ENCODE measurements around the gene SBNO2.

The SBNO2 gene

DNA sequence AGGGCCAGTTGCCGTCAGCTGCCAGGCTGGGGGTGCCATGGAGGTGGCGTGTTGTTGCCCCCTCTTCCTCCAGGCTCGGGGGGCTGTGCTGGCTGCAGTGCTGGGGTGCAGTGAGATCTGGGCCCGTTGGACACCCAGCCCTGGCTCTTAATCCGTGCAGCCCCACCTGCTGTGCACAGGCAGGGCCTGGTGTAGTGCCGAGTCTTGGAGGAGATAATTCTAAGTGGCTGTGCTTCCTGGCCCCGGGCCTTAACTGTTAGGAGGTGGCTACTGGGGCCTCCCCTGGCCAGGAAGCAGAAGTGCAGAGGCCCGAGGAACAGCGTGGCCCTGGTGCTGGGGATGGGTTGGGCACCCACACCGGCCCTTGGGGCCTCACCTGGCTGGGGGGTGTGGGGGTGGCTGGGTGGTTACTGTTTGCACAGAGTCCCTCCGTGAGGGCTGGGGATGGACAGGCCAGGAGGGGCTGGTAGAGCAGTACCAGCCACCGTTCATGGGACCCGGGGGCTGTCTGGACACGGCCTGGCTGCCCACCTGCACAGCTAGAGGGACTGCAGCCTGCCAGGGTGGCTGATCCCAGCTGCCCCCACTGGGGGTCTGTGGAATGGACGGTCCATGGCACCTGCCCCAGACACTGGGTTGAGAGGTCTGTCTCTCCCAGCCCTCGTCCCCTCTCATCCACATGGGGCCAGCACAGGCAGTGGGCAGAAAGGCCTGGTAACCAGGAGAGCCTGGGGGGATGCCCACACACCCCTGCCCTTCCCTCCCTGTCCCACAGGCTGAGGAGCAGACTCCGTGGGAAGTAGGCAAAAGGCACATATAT, 67.0 kb downstream of the SBNO2 start:
- DNase-seq (ENCODE audit: low read depth in 2 of 2): no peak

DNA sequence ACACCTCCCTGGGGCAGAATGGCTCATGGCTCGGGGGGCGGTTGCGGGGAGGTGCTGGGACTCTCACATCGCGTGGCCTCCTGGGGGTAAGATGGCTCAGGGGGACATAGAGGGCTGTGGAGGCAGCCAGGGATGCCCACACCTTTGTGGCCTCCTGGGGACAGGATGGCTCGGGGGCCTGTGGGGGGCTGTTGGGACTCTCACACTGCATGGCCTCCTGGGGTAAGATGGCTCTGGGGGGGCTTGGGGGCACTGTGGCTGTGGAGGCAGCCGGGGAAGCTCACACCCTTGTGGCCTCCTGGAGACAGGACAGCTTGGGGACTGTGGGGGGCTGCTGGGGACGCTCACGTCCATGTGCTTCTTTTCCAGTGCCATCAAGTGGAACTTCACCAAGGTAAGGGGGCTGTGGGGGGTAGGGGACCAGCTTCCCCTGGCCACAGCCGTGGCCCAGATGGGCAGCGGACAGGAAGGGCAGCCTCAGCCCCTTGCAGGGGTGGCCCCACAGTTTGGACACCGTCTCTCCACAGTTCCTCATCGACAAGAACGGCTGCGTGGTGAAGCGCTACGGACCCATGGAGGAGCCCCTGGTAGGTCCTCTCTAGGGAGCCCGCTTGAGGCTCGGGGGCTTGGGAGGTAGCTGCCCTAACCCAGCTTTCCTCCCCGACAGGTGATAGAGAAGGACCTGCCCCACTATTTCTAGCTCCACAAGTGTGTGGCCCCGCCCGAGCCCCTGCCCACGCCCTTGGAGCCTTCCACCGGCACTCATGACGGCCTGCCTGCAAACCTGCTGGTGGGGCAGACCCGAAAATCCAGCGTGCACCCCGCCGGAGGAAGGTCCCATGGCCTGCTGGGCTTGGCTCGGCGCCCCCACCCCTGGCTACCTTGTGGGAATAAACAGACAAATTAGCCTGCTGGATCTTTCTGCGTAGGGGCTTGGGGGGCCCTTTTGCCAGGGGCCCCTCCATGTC, 67.9 kb downstream of the SBNO2 start:
- no peak for DNase-seq (ENCODE audit: low read depth in 2 of 2)

DNA sequence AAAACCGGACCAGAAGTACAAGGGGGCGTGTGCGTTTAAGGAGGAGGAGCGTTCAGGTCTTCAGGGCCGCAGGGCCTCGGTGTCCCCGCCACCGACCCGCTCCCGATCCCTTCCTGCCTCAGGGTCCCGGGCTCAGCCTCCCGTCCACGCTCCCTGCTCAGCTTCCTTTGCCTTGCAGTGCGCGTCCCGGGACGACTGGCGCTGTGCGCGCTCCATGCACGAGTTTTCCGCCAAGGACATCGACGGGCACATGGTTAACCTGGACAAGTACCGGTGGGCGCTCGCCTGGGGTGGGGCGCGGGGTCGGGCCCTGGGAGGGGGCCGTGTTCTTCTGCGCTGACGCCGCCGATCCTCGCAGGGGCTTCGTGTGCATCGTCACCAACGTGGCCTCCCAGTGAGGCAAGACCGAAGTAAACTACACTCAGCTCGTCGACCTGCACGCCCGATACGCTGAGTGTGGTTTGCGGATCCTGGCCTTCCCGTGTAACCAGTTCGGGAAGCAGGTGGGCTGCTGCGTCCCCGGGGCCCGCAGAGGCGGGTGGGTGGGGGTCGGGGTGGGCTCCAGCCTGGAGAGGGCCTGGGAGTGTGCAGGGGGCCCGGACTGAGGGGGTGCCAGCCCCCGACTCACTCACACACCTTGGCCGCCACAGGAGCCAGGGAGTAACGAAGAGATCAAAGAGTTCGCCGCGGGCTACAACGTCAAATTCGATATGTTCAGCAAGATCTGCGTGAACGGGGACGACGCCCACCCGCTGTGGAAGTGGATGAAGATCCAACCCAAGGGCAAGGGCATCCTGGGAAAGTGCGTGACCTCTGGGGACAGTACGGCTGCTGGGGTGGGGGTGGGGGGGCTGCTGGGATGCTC, 68.8 kb downstream of the SBNO2 start:
- DNase-seq (ENCODE audit: low read depth in 2 of 2): no peak

DNA sequence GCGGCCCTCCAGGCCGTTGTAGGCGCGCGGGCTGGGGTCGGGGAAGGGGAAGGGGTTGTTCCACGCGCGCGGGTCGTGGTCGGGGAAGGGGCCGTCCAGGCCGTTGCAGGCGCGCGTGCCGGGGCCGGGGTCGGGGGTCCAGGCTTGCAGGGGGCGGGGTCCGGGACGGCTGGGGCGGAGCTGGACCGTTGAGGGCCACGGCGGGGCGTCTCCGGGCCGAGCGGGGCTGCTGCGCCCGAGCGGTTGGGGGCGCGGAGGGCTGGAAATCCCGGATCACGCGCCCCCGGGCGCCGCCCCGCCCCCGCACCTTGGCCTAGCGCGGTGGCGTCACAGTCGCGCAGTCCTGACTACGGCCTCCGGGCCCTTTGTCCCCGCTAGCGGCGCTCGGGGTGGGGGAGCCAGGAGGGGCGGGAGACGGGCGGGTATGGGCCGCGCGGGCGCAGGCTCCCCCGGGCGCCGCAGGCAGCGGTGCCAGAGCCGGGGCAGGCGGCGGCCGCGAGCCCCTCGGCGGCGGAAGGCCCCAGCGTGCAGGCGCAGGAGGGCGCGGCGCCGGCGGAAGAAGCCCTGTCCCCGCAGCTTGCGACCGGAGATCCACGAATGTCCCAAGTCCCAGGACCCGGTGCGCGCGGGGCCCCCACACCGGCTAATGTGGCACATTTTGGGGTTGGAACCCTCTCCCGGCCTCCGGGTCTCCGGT, 69.6 kb downstream of the SBNO2 start:
- DNase-seq (ENCODE audit: low read depth in 2 of 2): peak; percentile 67 to 77

DNA sequence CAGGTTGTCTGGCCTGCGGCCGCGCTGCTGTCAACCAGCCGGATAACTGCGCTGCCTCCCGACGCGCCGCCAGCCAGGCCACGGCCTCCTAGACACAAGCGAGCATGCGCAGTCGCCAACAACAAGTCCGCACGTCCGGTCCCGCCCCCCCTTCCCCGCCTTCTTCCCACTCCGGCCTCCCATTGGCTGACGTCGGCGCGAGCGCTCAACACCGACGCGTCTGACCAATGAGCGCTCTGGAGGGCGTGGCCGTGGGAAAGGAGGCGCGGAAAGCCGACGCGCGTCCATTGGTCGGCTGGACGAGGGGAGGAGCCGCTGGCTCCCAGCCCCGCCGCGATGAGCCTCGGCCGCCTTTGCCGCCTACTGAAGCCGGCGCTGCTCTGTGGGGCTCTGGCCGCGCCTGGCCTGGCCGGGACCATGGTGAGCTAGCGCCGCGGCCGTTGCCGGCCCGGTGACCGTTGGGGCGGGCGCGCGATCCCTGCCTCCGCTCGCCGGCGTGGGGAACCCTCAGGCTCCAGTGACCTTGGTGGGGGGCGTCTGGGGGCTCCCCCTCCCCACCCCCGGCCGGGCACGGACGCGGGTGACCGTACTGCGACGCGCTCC, 70.3 kb downstream of the SBNO2 start, which contains the start of gene GPX4:
TSS of gene GPX4 (plus strand) at position 287 of the 603 bp plus-strand sequence. CDS start at position 337, 50 bp downstream.
- peak; percentile 96 to 97 for DNase-seq (ENCODE audit: low read depth in 2 of 2)

DNA sequence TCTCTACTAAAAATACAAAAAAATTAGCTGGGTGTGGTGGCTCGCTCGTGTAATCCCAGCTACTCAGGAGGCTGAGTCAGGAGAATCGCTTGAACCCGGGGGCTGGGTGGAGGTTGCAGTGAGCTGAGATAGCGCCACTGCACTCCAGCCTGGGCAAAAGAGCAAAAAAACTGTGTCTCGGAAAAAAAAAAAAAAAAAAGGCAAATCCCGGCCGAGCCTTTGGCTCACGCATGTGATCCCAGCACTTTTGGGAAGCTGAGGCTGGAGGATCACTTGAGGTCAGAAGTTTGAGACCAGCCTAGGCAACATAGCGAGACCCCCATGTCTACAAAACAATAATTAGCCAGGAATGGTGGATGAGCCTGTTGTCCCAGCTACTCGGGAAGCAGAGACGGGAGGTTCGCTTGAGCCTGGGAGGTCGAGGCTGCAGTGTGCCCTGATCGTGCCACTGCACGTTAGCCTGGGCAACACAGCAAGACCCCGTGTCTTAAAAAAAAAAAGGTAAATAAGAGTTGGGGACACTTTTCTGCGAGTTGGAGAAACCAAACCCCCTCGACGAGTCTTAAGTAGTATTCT, 70.8 kb downstream of the SBNO2 start:
- no peak for DNase-seq (ENCODE audit: low read depth in 2 of 2)

DNA sequence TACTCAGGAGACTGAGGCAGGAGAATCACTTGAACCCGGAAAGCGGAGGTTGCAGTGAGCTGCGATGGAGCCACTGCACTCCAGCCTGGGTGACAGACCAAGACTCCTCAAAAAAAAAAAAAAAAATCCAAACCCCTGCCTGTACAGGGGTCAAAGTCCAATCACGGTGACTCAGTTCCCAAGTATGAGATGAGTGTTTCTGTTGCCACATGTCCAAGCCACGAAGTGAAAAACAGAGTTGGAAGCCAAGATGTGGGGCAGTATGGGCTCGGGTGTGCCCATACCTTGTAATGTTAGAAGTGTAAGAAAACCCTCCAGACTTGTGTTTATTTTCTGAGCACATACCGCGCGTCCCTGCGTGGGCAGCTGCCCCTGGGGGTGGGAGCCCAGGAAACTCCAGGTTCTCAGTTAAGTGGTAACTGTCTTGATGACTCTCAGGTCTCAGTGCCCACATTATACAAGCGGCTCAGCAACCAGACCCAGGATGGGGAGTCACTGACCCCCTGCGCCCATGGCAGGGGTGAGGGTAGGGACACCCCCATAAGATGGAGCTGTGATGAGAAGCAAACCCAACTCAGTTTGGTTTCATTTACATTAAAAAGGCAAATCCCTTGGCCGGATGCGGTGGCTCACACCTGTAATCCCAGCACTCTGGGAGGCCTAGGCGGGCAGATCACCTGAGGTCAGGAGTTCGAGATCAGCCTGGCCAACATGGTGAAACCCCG, 71.5 kb downstream of the SBNO2 start:
- peak; percentile 79 to 80 for DNase-seq (ENCODE audit: low read depth in 2 of 2)

DNA sequence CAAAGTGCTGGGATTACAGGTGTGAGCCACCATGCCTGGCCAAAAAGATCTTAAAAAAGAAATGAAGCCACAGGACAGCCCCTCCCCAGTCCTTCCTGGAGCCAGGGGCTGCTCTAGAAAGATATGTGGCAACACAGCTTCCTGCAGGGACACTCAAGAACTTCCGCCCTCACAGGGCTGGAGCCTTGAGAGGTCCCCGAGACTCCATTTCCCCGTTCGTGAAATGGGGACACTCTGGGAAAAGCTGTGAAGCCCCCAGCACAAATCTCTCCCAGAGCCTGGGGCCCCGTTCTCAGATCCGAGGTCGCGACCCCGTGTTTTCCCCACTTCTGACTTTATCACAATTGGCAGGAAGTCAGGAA, 72.8 kb downstream of the SBNO2 start:
- DNase-seq (ENCODE audit: low read depth in 2 of 2): no peak

DNA sequence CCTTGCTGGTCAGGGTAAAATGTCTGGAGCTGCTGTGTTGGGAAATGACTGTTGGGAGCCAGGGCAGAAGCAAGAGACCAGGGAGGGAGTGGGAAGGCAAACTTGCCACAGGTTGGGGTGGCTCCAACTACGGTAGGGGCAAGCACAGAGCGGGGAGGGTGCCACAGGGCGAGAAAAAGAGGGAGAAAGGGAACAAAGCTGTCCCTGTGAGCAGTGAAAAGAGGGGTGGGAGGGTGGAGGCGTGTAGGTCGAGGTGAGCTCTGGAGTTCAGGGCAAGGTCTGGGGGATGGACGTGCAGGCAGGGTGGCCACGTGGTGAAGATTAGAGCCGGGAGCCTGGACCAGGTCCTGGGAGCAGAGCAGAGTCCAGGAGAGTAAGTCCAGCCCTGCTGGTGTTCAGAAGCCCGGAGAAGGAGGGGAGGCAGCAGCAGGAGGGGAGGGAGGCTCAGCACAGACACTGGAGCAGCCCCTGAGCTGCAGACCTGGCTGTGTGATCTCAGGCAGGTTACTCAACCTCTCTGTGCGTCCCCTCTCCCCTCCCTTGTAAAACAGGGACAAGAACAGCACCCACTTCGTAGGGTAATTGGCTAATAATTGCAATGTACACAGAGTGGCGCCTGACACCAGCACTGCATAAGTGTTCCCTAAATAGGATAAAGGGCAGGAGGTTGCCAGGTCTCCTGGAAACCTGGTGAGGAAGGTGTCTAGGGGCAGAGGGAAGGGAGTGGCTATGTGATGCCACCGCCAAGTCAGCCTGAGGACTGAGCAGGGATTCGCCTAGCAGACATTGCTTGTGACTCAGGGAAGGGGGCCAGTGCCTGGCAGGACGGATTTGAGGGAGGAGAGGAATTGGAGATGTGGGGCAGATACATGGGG, 75.7 kb downstream of the SBNO2 start:
- no peak for DNase-seq (ENCODE audit: low read depth in 2 of 2)

DNA sequence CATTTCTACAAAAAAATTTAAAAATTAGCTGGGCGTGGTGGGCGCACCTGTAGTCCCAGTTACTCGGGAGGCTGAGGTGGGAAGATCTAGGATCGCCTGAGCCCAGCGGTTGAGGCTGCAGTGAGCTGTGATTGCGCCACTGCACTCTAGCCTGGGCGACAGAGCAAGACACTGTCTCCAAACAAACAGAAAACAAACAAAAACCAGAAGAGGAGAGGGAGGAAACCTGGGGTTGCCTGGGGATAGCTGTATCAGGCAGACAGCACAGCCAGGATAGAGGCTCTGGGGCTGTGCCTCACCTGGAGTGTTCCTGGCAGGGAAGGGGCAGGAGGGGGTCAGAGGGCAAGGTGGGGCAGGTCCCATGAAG, 76.3 kb downstream of the SBNO2 start:
- no peak for DNase-seq (ENCODE audit: low read depth in 2 of 2)

DNA sequence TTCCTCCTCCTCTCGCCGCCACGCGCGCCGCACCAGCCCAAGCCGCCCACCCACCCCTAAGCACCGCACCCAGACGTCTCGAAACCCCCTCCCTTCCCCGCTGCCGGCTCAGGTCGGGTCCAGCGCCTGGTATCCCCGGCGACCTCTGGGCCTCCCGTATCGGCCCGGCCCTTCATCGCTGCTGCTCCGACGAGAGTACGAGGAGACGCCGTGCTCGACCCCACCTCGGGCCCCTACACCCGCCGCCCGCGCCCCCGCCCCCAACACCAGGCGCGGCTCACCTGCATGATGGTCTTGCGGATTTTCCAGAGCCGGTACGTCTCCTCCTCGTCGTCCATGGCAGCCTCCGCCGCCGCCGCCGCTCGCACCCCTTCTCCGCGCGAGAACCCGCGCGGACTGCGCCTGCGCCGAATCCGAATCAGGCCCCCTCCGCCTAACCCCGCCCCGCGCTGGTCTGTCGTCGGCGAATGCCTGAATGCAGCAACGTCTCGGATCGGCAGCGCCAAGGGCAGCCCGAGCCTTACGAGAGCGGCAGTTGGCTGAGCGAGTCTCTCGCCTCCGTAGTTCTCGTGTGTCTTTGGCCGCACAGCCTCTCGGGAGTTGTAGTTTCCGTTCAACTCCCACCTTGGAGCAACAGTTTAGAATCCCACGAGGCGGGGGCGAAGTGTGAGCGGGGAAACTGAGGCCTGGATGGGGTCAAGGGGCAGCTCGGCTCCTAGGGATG, 78.9 kb downstream of the SBNO2 start, which contains the start of gene POLR2E:
TSS of gene POLR2E (minus strand) at position 398 of the 724 bp plus-strand sequence. CDS start at position 338, 60 bp downstream.
- peak; percentile 93 to 96 for DNase-seq (ENCODE audit: low read depth in 2 of 2)

DNA sequence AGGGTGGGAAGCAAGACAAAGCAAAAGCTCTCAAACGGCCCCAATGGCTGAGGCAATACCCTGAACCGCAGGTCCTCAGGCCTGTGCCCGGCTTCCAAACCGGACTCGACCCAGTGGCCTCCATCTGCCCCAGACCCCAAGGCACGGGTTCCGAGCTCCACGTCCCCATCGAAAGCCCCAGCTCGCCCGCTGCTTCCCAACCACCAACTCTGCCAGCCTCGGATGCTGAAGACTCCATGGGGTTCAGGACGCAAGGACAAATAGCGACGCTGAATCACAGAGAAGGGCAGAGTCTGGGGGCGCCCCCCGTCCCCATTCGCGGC, 79.5 kb downstream of the SBNO2 start:
- no peak for DNase-seq (ENCODE audit: low read depth in 2 of 2)

DNA sequence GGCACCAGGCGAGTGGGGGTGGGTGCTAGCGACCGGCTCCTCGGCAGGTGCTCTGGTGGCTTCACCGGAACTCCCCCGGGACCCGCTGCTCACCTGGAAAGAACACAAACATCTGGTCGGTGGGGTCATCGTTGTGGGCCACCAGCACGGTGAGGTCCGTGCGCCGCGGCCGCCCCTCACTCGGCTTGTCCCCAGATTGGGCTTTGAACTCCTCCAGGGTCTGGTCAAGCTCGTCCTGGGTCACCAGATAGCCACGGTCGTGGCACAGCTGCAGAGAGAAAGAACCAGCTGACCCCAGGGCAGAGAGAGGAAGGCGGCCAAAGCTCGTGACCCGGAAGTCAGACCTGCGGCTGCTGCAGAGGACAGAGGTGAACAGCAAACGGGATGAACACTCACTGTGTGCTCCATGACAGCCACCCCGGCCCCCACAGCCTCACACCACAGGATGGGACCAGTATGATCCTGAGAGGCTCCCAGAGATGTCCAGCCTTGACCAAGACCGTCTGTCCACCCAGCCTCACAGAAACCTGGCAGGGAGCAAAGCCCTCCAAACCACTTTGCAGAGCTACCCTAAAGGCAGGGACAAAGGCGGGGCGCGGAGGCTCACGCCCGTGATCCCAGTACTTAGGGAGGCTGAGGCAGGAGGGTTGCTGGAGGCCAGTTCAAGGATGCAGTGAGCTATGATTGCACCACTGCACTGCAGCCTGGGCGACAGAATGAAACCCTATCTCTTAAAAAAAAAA, 80.1 kb downstream of the SBNO2 start:
- DNase-seq (ENCODE audit: low read depth in 2 of 2): no peak

DNA sequence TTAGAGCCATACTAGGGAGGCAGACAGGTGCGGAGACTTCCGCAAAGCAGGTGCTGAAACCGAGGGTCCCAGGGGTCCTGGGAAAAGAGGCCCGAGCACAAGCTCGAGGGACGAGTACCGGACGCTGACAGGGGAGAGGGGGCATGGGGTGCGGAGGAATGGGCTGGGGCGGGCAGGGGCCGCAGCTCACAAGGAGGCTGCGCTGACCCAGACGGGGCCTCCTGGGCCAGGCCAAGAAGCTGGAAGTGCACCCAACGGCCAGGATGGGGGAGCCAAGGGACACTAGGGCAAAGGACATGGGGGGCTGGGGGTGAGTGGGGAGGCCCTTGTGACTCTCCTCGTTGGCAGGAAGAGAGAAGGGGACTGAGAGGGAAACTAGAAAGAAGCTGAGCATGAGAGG, 80.7 kb downstream of the SBNO2 start:
- no peak for DNase-seq (ENCODE audit: low read depth in 2 of 2)

DNA sequence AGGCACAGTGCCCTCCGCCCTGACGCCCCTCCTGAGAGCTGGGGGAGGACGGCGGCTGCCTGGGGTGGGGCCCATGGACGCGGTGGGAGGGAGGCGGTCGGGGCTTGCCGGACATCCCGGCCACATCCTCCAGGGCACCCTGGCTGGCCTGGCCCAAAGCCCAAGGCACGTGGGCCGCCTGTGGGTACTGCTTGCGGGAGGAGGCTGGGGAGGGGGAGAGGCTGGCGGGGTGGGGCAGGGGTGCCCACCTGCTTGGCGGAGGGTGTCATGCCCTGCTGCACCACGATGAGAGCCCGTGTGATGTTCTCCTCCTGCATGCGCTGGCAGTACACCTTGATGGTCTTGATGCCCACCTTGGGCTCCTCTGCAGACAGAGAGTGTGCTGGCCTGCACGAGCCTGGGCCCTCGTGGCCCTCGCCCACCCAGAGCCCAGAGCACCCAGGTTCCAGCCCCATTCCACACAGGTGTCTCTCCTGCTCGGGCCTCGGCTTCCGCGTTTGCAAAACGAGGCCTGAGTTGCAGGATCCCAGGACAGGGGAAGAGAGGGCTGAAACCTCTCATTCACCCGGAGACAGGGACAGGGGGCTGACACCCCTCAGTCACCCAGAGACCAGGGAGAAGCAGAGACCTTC, 82.4 kb downstream of the SBNO2 start:
- DNase-seq (ENCODE audit: low read depth in 2 of 2): no peak

DNA sequence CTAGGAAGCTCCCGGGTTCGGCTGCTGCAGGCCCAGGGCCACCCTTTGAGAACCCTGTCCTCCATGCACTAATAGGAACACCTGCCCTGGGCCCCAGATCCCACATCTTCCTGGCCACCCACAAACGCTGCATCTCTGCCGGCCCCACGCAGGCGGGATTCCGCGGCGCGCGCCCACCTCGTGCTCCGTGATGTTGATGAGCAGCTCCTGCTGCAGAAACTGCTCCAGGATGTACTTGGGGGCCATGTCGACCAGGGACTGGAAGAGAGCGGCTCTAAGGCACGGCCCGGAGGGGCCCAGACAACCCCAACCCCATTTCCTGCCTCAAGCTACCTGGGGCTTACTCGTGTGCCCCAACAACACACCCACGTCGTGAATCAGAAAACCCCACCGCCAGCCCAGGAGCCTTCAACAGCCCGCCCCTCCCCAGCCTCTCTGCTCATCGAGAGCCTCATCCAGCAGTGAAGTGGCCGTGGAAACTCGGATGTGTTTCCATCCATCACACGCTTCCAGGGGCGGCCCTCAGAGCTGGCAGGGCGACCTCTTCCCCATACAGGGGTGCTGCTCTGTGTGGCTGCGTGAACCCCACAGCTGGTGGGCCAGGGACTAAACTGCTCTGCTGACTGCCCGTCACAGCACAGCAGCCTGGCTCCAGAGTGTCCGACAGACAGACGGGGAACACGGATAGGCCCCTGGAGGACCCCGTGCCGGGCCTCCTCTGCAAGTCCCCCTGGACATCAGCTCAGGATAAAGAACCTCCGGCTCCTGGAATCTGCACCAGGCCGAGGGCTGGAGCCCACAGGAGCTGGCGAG, 83.1 kb downstream of the SBNO2 start:
- DNase-seq (ENCODE audit: low read depth in 2 of 2): peak in 1 of 2 donors; percentile 61

Measured in stimulated activated CD8-positive, alpha-beta memory T cell treated with anti-CD3 and anti-CD28 coated beads, Interleukin-15, amount 100 ng/mL, for 48 hours (primary cell).